NCI-H1048 (cell line): ENCODE results near the gene IQUB.
"Not testable (repeated sequence)": the region's sequence is repeated elsewhere in the genome, so short reads cannot be mapped to it uniquely, and the experiment has no call there.

Experiments
- DNase-seq: peaks from one replicate; lab custom pipeline; 2025; lab: John Stamatoyannopoulos, UW

Gene IQUB

GRCh38 chr7:123415625-123416024 lies 118.8 kb downstream of the IQUB start:
- no peak for DNase-seq

DNA sequence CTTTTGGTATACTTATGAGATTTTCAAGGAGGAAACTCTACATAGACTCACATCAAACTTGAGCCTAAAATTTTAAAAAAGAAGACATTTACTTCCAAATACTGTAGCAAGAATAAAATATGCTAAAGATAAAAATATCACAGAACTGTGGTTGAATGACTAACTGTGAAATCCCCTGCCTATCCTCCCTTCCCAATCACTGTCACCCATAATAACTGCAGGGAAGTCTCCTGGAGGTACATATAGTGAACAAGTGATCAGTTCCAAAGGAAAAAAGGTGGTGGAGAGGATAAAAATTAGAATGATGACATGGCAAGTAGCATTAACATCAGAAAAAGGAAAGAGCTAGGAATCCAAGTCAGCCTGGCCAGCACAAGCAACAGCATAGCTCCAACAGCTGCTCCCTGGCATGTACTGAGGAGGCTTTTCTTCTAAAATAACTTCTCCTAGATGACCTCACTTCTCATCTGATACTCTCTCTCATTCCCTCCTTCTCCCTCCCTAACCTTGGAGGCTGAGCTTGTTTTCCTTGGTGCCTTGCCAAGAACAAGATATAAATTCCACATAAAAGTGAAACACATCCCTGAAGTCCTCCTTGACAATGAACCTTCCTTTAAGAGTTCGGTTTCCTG lies 124.0 kb downstream of the IQUB start:
- DNase-seq: no peak

DNA sequence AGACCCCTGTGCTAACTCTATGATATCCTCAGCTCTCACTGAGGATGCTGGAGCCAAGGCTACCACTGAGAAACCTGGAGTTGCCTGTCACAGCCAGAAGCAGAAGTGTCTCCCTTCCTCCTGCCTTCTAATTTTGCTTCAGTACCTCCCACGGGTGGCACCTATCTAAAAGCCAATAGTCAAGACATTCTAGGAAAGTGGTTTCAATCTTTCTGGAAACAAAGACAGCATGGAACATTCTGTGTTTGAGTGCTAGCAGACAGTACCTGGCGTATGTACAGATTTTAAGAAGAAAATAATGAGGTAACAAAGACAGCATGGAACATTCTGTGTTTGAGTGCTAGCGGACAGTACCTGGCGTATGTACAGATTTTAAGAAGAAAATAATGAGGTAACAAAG lies 126.4 kb downstream of the IQUB start:
- DNase-seq: not testable (repeated sequence)
